GM19324 (cell line): ENCODE data around the gene TNFSF11.
"Not testable (repeated sequence)": the region's sequence is repeated elsewhere in the genome, so short reads cannot be mapped to it uniquely, and the experiment has no call there.

Source experiments
- ATAC-seq: cut with Tn5 transposase; IDR thresholded peaks from one replicate; pipeline ENCODE4 v1.9.1; 2021; ENCODE audit warnings: mild to moderate bottlenecking, moderate library complexity; ENCODE audit not compliant: unreplicated experiment, low FRiP score

Gene TNFSF11

DNA sequence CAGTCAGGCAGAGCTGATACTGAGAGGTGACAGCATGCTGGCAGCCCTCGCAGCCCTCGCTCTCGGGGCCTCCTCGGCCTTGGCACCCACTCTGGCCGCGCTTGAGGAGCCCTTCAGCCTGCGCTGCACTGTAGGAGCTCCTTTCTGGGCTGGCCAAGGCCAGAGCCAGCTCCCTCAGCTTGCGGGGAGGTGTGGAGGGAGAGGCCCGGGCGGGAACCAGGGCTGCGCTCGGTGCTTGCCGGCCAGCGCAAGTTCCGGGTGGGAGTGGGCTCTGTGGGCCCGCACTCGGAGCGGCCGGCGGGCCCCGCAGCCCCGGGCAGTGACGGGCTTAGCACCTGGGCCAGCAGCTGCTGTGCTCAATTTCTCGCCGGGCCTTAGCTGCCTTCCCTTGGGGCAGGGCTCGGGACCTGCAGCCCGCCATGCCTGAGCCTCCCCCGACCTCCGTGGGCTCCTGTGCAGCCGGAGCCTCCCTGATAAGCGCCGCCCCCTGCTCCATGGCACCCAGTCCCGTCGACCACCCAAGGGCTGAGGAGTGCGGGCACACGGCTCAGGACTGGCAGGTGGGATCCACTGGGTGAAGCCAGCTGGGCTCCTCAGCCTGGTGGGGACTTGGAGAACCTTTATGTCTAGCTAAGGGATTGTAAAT lies 14.3 kb upstream of the TNFSF11 start:
- not testable (repeated sequence) for ATAC-seq

GRCh38 chr13:42560320-42560719 lies 13.6 kb upstream of the TNFSF11 start:
- not testable (repeated sequence) for ATAC-seq

DNA sequence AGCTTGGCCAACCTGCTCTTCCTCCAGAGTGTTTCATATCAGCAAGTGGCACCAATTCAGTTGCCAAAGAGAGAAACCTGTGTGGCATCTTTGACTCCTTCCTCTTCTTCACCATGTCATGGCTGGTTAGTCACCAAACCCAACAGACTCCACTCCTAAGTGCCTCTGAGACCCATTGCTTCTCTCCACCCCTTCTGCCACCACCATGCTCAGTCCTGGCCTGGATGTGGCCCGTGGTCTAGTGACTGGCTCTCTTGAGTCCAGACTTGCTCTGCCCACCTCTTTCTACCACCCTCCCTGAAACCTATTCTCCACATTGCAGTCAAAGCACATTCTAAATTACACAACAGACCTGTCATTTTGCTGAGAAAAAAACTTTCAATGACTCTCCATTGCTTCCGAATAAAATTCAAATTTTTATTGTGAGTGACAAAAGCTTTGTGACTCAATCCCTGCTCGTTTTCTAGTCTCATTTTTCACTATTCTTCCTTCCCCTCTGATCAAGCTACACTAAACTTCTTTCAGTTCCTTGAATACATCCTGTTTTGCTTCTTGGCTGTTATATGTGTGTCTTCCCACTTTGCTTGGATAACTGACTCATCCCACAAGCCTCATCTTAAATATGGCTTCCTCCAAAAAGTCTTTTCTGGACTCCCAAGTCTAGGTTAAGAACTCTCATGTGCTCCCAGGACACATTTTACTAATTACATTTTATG lies 12.0 kb upstream of the TNFSF11 start:
- no peak for ATAC-seq

- no peak for ATAC-seq
These were observed 6.0 kb upstream of the TNFSF11 start for GRCh38 chr13:42567906-42568305.

- no peak for ATAC-seq
These were observed 4.2 kb upstream of the TNFSF11 start for GRCh38 chr13:42569576-42570344.

DNA sequence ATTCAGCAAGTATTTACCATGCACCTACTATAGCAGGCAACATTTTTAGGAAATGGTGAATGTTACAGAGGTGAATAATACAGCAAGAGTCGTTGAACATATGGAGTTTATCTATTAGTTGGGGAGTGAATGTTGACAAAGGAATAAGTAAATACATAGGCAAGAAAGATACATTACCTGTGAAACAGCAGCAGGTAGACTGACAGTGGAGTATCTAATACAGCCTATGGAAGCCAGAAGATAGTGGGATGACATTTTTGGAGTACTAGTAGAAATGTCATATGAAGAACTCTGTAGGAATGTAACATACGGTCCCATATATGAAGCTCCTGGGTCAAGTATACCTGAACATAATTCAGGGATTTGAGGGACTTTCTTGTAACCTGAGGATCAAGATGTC lies 2.1 kb upstream of the TNFSF11 start:
- no peak for ATAC-seq

DNA sequence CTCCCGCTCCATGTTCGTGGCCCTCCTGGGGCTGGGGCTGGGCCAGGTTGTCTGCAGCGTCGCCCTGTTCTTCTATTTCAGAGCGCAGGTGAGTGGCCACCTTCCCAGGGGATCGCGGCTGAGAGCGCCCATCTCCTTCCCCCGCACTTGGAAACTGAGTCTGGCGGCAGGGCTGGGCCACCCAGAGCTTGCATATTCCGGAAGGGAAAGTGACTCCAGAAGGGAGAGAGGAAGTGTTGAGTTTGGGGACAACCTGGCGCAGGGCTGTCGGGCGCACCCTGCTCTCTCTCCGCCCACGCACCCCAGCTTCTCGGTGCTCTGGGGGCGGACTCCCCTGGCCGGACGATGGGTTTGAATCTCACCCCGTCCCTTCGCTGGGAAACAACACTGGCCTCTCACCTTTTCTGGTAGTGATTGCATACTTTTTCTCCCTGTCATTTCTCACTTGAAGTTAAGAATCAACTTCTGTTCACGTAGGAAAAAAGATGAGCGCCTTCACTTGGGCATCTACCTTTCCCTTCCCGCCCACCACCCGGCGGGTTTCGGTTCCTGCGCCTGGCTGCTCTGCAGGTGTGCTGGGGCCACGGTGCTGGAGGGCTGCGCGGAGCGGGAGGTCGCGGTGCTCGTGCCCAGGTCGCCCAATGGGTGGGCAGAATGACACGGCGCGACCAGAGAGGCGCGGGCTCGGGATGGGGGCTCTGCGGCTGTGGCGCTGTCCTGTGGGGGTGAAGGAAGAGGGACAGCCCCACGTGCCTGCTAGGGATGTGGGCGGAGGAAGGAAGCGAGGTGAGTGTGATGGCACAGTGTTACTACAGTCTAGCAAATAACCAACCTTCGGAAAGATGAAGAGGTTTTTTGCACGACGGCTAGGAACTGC lies 721 bp downstream of the TNFSF11 start:
- ATAC-seq: peak; percentile 66

- no peak for ATAC-seq
These were observed 2.0 kb downstream of the TNFSF11 start for GRCh38 chr13:42575938-42576337.

DNA sequence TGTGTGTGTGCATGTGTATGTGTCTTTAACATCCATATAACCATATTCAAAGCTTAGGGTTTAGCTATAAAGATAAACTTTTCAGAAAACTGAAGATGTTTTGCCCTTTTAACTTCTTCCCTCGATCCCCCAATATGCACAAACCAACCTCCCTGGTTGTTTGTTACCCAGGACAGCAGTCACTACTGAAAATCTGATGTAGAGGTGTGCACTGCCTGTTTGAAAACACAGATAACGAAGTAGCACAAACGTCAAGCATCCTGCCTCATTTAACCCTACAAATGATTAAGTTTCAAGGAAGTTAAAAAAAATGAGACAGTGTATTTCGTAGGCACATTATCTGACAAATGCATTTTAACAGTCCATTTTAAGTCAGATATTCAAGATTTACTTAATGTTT lies 3.6 kb downstream of the TNFSF11 start:
- ATAC-seq: no peak

DNA sequence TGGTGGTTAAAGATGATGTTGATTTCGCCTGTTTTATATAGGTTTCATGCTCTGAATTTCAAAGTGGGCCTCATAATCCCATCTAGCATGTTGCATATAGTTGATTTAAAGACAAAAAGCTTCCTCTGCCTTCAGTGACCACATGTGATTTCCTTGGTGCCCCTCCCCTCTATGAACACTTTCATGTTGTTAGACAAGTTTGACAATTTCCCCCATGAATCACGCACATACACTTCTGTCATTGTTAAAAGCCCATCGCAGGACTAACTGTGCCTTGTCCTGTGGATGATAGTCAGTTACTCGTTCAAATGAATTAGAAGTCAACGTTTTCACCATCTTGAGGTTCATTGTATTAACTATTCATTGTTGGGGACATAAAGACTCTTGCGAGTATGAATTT lies 6.7 kb downstream of the TNFSF11 start:
- ATAC-seq: no peak

GRCh38 chr13:42581427-42581826 lies 7.5 kb downstream of the TNFSF11 start:
- no peak for ATAC-seq

- no peak for ATAC-seq
These were observed 17.6 kb downstream of the TNFSF11 start for GRCh38 chr13:42591602-42592001.

DNA sequence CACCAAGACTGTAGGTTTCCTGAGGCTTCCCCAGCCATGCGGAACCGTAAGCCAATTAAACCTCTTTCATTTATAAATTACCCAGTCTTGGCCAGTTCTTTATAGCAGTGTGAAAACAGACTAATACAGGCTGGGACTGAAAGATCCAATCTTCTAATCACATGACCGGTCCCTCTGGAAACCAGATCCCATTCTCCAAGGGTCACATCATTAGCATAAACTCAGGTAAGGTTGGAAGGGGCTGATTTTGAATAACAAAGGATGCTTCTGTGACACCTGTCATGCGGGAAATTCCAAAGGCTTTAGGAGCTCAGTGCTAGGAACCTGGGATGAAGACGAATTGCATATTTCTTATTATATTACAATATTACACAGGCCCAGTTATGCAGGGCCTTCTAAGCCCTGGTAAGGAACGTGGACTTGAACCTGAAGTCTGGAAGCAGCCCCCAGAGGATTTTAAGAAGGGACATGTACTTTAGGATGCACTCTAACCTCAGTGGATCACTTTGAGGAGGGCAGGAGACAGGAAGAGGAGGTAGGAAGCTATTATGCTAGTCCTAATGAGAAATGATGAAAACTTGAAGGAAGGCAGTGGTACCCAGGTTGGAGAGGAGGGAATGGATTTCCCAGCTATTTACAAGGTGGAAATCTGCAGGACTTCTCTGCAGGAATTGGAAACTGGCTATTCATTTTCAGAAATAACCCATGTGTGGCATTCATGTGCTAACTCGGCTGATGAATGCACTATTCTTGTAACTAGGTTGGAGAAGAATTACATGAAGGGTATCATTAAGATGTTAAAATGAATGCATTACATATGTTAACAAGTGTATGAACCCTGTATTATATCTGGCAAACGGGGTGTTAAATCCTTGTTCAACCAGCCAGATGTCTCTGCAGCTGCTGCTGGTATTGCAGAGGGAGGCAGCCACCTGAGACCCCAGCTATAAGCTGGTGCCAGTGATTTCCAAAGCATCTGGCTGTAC lies 19.3 kb downstream of the TNFSF11 start:
- no peak for ATAC-seq

- peak; percentile 61 for ATAC-seq
These were observed 20.7 kb downstream of the TNFSF11 start for GRCh38 chr13:42594481-42595252.

- ATAC-seq: no peak
These were observed 21.3 kb downstream of the TNFSF11 start for GRCh38 chr13:42595253-42595571.

DNA sequence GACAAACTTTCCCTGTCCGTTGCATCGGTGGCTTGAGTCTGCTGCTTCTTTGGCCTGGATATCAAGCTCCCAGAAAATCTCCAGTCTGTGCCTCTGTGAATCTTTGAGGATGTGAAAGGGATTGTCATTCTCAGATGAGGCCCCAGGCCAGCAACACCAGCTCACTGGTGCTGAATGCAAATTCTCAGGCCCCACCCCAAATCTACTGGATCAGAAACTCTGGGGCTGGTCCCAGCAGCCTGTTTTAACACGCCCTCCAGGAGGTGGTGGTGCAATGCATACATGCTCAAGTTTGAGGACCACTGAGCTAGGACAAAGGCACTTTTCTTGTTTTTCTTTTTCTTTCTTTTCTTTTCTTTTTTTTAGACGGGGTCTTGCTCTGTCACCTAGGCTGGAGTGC lies 23.6 kb downstream of the TNFSF11 start:
- no peak for ATAC-seq

DNA sequence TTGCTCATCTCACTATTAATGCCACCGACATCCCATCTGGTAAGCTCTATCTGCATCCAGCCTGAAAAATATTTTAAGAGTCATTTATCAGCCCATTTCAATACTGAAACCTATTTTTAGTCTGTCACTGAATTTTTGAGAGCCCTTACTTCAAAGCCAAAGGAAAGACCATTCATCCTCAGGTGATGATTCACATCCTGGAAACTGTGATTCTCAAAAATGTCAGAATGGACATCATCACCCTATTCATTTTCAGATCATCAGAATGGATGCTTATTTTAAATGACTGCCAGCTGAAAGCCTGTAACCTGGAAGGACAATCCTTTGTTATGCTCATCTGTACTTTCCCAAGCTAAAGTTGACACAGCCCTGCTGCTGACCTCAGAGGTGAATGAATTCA lies 27.0 kb downstream of the TNFSF11 start:
- ATAC-seq: no peak

GRCh38 chr13:42602906-42603305 lies 29.0 kb downstream of the TNFSF11 start:
- no peak for ATAC-seq

GRCh38 chr13:42603571-42603970 lies 29.6 kb downstream of the TNFSF11 start:
- ATAC-seq: no peak
